SK-N-MC (cell line): ENCODE data around the gene ITGAD.
A peak's percentile ranks its signal among the peaks of the same experiment; 100 is the strongest.
"Not testable (repeated sequence)": the region's sequence is repeated elsewhere in the genome, so short reads cannot be mapped to it uniquely, and the experiment has no call there.

Experiments used
- DNase-seq: peaks from one replicate; pipeline ENCODE4 v3.0.0-alpha.2; 2011; ENCODE audit warnings: low read depth, low spot score
- H3K27ac ChIP-seq: fragments of 200-600 bp; sonication (generic); 2 replicates; pipeline ENCODE4 v1.5.1; 2016; ENCODE audit warnings: mixed run types
- H3K36me3 ChIP-seq: fragments of 200-600 bp; sonication (generic); 2 replicates; pipeline ENCODE4 v1.6.1; 2017; ENCODE audit warnings: antibody characterized with exemption, low read length, mixed read lengths; ENCODE audit not compliant: insufficient read depth
- H3K4me3 ChIP-seq: fragments of 200-600 bp; sonication (generic); 2 replicates; pipeline ENCODE4 v1.5.1; 2016
- H3K9ac ChIP-seq: fragments of 200-600 bp; sonication (generic); 2 replicates; pipeline ENCODE4 v1.8.0; 2017; ENCODE audit warnings: mixed run types, mixed read lengths; ENCODE audit not compliant: insufficient read length
- H3K9me3 ChIP-seq: fragments of 200-600 bp; sonication (generic); 2 replicates; pipeline ENCODE4 v1.6.1; 2017; ENCODE audit warnings: low read depth, mild to moderate bottlenecking, antibody characterized with exemption, low read length, moderate library complexity, mixed read lengths
- EZH2 ChIP-seq: fragments of 200-600 bp; sonication (generic); IDR thresholded peaks from one replicate; pipeline ENCODE4 v1.6.1; 2017; ENCODE audit warnings: antibody characterized with exemption
- FOXP2 ChIP-seq: optimal IDR thresholded peaks from 2 replicates; pipeline ENCODE3; 2011; ENCODE audit warnings: mild to moderate bottlenecking, moderate library complexity; ENCODE audit not compliant: insufficient read depth; ENCODE audit errors: extremely low read length, control extremely low read depth
- POLR2AphosphoS5 ChIP-seq: IDR thresholded peaks from 2 replicates; pipeline ENCODE4 v1.6.1; 2012; ENCODE audit warnings: mild to moderate bottlenecking, low read depth, low read length, borderline replicate concordance

ITGAD gene

DNA sequence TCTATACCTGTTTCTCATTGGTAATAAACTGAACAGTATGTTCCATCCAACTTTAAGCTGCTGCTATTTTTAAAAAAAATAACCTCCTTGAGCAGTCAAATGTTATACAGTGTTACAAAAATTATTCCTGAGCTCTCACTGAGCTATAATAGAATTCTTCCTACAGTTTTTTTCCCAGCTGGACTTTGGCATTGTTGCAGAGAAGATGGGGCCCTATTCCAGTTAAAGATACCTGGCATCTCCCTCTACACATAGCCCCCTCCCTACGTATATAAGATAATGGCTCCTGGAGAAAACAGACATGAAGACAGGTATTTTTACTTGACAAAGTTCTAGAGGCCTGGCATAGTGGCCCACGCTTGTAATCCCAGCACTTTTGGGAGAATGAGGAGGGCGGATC, 36.7 kb downstream of the ITGAD start:
- Histone ChIP-seq H3K9me3 (no peaks in the 10 kb centered on the region), H3K36me3 (no peaks in the 10 kb centered on the region), H3K9ac (no peak overlapping the region), H3K4me3 (no peak overlapping the region), H3K27ac (no peak overlapping the region)
- DNase-seq: no peak
- TF ChIP-seq EZH2: no peak
- no peak for TF ChIP-seq POLR2AphosphoS5
- TF ChIP-seq FOXP2: no peak

DNA sequence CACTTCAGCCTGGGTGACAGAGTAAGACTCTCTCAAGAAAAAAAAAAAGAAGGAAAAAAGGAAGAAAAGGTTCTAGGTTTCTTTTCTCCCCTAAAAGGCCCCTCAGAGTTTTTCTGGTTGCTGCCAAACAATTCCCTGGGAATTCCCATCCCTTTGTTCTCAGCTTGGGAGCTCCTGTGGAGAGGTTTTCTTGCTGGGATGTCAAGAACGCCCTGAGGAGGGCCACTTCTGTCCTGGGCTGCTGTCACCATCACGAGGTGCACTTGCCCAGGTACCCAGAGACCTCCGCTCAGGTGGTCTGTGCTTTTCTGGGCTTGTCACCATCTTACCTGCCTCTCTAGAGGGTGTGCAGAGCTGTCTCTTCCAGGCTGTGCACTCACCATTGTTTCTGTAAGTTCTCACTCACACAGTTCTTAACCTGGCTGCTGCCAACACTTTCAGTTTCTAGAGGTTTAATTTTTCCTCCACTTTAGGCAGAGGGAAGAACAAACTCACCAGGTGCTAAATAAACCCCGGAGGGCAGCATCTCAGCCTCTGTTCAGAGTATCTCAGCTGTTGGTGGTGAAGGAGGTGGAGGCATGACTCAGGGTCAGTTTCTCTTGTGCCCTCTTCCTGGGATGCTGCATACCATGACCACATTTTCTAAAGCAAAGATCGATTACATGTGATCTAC, 37.4 kb downstream of the ITGAD start:
- H3K27ac ChIP-seq: no peak overlapping the region
- H3K36me3 ChIP-seq: no peaks in the 10 kb centered on the region
- DNase-seq: no peak
- no peak overlapping the region for H3K9ac ChIP-seq
- TF ChIP-seq FOXP2: no peak
- no peak for TF ChIP-seq EZH2
- TF ChIP-seq POLR2AphosphoS5: no peak
- H3K4me3 ChIP-seq: no peak overlapping the region
- H3K9me3 ChIP-seq: no peaks in the 10 kb centered on the region

DNA sequence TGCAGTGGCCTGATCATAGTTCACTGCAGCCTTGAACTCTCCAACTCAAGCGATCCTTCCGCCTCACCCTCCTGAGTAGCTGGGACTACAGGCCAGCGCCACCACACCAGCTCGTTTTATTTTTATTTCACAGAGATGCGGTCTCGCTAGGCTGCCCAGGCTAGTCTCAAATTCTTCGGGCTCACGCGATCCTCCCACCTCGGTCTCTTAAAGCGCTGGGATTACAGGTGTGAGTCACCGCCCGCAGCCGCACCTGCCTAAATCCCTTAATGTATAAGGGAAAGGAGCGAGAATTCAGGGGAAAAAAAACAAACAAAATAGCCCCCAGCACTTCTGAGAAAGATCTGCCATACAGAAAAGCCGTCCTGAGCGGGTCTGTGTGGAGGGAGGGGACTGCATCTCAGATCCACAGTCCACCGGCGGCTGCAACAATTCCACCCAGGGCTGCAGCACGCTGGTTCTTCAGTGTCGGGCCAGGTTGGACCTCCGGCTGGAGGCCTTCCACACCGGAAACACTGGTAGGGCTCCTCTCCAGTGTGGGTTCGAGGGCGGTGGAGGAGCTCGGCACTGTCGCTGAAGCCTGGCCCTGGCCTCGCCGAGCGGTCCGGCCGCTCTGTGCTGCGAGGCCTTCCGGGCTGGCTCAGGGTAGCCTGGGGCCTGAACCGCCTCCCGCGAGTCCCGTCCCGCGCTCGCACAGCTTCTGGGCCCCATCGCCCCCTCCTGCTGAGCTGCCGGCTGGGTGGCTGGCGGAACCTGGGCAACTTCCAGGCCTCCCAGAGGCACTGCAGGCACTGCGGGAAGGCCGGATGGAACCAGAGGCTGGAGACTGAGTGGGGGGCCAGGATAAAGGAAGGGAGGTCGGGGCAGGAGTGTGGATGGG, 42.4 kb downstream of the ITGAD start:
- TF ChIP-seq POLR2AphosphoS5 (no peak), EZH2 (no peak), FOXP2 (no peak)
- H3K27ac ChIP-seq: no peak overlapping the region
- H3K4me3 ChIP-seq: no peak overlapping the region
- no peaks in the 10 kb centered on the region for H3K9me3 ChIP-seq
- no peaks in the 10 kb centered on the region for H3K36me3 ChIP-seq
- DNase-seq: no peak
- no peak overlapping the region for H3K9ac ChIP-seq

DNA sequence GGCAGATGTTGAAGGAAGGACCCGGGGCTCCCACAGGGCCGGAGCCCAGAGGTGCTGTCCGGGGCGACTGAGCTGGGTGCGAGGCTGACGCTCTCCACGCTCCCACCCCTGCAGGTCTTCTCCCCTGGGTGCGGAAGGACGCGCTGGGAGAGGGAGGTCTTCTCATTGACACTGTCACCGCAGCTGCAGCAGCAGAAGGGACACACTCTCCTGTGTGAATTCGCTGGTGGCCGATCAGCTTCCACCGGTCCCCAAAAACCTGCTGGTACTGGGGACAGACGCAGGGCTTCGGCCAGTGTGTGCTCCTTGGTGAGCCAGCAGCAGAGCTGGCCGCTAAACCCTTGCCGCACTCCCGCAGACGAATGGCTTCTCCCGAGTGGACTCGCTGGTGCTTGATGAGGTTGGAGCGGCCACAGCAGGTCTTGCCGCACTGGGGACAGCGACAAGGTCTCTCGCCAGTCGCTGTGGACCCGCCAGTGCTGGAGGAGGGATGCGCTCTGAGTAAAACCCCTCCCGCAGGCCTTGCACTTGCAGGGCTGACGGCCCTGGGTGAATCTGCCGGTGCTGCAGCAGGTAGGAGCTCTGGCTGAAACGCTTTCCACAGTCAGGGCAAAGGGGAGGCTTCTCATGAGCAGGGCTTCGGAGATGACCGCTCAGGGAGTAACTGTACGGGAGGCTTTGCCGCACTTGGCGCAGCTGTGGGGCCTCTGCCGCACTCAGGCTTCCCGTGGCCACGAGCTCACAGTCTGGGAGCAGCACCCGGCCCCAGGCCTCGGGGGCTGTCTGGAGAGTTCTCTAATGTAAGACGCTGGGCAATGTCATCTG, 43.3 kb downstream of the ITGAD start:
- H3K27ac ChIP-seq: no peak overlapping the region
- TF ChIP-seq EZH2 (no peak), FOXP2 (no peak), POLR2AphosphoS5 (no peak)
- DNase-seq: no peak
- no peaks in the 10 kb centered on the region for H3K36me3 ChIP-seq
- no peaks in the 10 kb centered on the region for H3K9me3 ChIP-seq
- H3K4me3 ChIP-seq: no peak overlapping the region
- no peak overlapping the region for H3K9ac ChIP-seq

DNA sequence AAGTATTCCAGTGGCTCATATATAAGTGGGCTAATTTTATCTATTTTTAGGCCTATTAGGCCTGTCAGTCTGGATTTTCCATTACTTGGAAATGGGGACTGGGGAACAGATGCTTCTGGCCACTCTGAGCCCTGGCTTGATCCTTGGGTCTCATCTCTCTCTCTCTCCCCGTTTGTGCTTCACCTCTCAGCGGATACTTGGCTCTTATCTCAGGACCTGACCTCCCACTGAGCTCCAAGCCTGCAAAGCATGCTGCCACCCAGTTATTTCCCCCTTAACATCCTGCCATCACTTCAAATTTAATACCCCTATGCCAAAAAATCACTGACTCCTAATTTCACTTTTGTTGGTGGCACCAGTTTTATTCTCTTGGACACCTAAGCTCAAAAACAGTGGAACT, 45.3 kb downstream of the ITGAD start:
- Histone ChIP-seq H3K9ac (no peak overlapping the region), H3K36me3 (no peaks in the 10 kb centered on the region), H3K9me3 (no peaks in the 10 kb centered on the region), H3K27ac (no peak overlapping the region), H3K4me3 (no peak overlapping the region)
- TF ChIP-seq POLR2AphosphoS5 (no peak), EZH2 (no peak), FOXP2 (no peak)
- no peak for DNase-seq

DNA sequence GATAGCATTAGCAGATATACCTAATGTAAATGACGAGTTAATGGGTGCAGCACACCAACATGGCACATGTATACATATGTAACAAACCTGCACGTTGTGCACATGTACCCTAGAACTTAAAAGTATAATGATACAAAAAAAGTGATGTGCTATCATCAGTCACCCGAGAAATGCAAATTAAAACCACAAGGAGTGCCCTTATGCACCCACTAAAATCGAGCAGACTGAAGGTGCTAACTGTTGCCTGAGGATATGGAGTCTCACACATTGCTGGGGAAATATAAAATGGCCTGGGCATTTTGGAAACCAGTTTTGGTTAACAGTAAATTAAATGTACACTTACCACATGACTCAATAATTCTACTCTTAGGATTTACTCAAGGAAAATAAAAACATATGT, 45.9 kb downstream of the ITGAD start:
- H3K4me3 ChIP-seq, H3K9me3 ChIP-seq, H3K36me3 ChIP-seq, DNase-seq, H3K9ac ChIP-seq: not testable (repeated sequence)
- H3K27ac ChIP-seq: peak overlapping the region; percentile 50; the same call in 1 of the 2 replicates

DNA sequence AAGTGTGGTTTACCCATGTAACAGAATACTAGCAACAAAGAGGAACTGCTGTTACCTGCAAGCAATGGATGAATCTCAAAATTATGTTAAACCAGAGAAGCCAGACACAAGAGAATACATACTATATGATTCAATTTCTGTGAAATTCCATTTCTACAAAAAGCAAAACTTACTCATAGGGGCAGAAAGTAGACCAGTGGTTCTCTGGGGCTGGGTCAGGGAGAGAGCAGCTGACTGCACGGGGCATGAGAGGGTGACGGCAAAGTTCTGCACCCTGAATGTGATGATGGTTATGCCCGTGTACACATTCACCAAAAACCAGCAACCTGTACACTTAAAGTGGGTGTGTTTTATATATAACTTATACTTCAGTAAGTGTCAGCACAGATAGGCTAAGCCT, 46.4 kb downstream of the ITGAD start:
- no peak overlapping the region for H3K4me3 ChIP-seq
- peak overlapping the region; percentile 50; the same call in 1 of the 2 replicates for H3K27ac ChIP-seq
- H3K36me3 ChIP-seq: no peaks in the 10 kb centered on the region
- TF ChIP-seq POLR2AphosphoS5 (no peak), EZH2 (no peak), FOXP2 (no peak)
- no peaks in the 10 kb centered on the region for H3K9me3 ChIP-seq
- DNase-seq: no peak
- no peak overlapping the region for H3K9ac ChIP-seq

DNA sequence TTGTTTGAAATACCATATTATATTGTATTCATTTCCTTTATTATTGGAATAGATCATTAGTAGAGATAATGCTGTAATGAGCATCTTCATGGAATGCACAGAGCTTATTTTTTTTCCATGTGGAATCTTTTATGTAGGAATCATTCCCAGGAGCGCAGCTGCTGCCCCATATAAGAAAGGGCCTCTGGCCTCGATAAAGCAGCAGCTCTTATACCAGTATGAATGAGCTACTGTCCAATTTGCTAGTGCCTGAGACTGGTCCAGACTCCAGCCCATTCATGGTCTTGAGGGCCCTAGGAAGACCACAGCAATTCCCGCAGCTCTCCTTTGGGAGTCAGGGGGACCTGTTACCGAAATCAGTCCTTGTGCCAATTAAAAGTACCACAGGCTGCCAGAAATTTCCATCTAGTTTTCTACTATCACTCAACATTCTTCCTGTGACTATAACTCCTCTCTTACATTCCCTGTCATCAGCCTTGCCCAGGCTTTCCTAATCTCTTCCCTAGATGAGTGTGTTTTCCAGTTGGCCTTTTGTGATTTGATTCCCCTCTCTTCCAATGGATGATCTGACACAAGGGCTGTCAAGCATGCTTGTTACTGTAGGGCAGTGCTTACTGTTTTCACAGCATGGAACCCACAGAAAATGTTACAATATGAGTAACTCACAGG, 47.5 kb downstream of the ITGAD start:
- Histone ChIP-seq H3K36me3 (no peaks in the 10 kb centered on the region), H3K4me3 (no peak overlapping the region), H3K9ac (no peak overlapping the region), H3K9me3 (no peaks in the 10 kb centered on the region), H3K27ac (peak overlapping the region; percentile 29)
- TF ChIP-seq EZH2 (no peak), FOXP2 (no peak), POLR2AphosphoS5 (no peak)
- DNase-seq: no peak
